ENCODE measurements around the gene LRTM1.

The LRTM1 gene

DNA sequence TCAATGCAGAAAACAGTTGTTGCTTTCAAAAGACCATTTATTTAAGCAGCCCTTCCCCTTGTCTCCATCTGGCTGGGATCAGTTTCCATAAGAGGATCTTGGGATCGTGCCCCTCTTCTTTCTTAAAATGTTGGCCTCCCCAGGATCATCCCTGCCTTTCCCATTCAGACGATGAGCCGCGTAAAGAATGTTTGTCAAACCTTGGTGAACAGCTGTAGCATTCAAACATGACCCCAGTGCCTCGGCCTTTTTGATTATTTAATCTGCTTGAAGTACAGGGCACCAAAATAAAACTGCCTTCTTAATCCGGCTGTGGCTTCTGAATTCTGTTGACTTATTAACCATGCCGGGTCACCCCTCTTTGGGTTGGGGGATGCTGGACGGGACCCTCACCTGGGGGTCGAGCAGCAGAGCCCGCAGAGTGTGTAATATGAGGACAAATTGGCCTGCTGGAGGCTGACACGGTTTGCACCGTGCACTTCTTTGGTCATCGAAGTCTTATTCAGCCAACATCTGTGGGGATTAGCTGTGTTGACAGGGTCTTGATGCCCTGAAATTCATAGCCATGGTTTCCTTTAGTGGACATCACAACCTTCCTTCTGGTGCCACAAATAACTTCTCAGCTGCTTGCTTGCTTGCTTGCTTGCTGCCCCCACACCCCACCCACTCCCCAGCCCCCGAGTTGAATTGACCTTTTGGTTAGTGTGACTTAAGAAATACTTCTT lies at the start of gene LRTM1:
LRTM1 (minus strand) TSS at position 14 of the 725 bp plus-strand sequence. CDS start 148 bp downstream, outside the sequence.
- DNase-seq (ENCODE audit: low read depth) = no peak

DNA sequence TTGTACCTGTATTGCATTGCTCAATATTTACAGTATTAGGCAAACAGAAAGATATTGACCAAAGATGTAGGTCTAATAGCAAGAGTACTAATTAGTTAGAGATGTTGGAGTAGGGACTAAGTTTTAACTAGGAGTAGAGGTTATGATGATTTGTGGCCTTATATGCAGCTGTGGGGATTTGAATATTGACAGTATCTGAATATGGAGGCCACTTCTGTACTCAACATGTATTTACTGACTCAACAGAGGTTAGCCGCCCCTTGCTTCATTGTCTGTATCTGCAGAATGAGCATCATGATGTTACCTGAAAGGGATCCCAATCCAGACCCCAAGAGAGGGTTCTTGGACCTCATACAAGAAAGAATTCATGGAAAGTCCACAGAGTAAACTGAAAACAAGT lies 49.6 kb upstream of the LRTM1 start:
- no peak for DNase-seq (ENCODE audit: low read depth)

DNA sequence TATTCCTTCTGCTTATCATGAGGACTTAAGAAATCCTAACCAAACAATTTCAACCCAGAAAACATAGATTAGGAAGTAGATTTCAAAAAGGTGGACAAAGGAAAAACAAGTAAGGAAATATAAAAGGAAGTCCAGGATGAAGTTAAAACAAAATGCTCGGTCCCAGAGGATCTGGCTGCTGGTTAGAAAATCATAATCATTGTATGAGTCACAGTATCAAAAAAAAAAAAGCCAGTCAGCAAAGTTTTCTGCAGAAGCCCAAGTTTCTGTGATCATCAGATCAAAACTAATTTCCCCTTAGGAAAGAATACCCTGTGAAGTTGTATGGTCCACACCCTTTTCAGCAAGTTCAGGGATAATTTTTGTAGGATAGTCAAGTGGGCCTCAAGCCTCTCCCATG lies 43.0 kb upstream of the LRTM1 start:
- no peak for DNase-seq (ENCODE audit: low read depth)

DNA sequence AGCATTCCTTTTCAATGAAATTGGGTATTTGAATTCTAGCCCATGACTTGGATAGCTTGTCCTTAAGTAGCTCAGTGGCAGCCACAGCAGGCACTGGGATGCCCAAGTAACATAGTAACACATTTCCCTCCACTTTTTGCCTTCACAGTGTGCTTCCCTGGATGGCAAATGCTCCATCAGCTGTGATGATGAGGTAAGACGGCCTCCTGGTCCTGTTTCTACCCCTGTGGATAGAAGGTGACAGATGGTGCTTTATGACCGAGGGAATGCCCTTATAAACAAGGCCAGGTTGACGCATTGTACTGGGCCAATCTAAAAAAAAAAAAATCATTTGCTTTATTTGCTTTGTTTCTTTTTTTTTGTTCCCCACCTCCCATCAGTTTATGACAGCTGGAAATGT lies 41.8 kb upstream of the LRTM1 start:
- DNase-seq (ENCODE audit: low read depth) = no peak

DNA sequence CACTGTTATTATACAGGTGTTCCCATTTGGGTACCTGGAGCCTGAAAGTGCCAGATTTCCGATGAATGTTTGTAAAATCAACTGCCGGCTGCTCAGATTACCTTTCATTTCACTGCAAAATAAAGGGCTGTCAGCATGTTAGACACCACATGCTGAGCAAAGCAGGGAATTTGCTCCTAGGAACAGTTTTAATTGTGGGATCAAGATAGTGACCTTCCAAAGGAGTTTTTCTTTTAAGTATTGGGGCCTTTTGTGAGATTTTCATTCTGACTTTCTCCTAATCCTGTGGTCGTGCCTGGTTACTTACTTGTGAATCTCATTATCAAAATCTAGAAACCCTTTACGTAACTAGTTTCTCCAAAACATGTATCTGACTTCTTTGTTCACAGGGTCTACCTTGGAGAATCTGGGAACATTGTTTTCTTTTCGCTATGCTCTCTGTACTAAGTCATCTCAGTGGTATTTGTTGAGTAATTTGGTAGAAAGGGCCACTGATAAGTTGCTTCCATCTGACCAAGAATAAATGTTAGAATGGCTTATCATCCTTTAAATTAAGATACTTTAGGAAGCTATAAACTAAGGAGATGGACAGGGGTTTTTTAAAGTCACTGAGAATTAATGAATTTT lies 40.8 kb upstream of the LRTM1 start:
- DNase-seq (ENCODE audit: low read depth) = no peak

DNA sequence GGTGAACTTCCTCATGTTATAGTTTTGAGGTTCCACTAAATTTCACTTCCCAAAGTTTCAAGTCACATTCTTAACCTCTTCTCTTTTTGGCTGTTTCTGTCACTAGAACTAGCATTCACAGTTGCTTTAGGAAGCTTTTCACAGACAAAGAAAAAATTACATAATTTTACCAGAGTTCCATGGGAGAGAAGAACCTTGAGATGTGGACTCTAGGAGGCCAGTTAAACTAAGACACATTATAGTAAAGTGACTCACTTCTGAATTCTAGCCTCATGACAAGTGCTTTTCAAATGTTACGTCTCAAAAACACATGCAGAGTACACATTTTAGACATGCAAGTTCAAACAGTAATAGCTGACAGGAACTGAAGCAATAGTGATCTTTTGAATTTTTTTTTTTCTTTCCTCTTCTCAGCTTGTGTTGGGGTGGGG lies 39.9 kb upstream of the LRTM1 start:
- no peak for DNase-seq (ENCODE audit: low read depth)

DNA sequence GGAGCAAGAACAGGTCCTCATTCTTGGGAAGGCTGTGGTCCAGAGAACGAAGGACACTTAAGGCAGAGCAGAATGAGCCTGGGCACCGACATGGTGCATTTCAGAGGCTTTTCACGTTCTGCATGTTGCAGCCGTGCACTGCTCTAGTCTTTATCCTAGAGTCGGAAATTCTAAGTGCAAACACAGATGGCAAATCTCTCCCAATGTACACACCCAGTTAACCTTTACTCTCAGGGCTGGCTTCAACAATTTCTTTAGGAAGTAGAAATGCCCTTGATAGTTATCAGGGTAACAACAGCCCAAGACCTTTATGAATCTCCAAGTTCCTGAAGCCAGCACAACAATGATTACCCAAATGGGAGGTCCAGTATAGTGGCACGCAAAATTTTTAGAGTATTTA lies 39.1 kb upstream of the LRTM1 start:
- no peak for DNase-seq (ENCODE audit: low read depth)

DNA sequence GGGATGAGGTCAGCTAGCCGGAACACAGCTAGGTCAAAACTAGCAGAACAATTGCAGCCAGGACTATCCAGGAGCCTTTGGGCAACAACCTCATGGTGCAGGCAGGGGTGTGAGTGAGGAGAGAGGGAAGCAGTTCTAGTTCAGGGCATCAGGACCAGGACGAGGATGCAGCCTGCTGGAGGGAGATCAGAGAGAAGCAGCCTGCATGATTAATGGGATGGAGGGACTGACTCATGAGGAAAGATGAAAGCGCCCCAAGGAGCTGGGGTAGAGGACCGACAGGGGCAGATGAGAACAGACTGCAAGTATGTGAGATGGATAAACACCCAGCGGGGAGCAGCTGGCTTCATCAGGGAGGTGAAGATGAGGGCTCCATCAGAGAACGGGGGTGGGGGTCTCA lies 37.9 kb upstream of the LRTM1 start:
- no peak for DNase-seq (ENCODE audit: low read depth)

DNA sequence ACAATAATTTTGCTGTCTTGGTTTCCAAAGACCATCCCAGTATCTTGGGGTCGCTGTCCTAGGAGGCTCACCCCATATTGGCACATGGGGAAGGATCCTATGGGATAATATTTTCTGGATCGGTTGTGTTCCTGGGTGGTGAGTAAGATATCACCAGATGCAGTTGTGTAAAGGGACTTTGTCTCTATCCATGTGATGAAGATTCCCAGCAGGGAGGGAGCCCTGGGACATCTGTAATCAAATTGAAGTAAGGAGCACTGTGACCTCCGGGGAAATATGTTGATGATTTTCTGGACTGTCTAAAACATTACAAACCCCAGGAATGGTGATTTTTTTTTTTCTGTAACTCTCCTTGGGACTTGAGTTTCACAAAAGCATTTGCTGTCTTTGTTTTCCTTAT lies 36.2 kb upstream of the LRTM1 start:
- no peak for DNase-seq (ENCODE audit: low read depth)

DNA sequence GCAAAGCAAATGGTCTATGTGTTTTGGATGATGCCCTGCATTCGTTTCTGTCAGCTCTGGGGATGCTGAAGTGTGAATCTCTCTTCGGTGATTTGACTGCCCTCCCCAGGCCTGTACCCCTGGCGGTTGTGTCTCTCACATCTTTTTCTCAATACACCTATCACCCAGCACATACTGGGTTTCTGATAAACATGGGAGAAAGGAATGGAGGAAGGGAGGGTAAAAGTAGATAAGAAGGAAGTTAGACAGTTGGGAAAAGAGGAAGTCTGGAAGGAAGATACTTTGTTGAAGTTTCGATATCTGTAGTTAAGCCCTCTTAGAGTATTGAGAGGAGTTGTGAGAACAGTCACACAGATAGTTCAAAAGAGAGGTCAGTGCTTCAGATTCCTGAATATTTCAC lies 35.8 kb upstream of the LRTM1 start:
- no peak for DNase-seq (ENCODE audit: low read depth)

DNA sequence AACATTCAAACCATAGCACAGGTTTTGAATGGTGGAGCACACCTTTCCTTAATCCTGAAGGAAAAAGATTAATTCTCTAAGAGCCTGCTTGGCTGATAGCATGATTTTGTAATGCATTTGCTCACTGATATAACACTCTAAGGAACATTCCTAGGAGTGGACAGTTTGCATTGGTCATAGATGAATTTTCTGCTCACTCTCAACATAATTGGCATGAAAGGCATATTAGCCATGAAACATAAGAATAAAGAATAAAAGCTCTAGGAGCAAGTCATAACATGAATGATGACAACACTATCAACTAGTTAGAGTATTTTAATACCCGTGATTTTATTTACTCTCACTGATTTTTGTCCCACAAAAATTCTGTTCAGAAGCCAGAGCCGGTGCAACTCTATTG lies 34.3 kb upstream of the LRTM1 start:
- DNase-seq (ENCODE audit: low read depth) = no peak

DNA sequence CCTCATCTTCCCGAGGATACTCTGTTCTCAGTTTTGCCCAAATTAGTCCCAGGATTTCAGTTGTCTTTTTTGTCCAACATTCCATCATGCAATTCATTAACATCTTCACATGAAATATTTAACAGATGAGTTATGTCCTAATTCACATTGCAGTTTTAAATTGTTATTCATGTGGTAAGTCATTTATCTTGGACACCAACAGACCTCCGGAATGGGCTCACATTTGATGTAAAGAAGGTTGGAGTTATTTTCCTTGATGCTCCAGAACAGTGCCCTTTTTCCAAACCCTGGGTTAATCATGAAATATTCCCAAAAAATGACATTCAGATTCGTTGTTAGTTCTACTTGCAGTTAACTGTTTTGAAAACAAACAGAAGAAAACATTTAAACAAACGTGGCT lies 32.8 kb upstream of the LRTM1 start:
- DNase-seq (ENCODE audit: low read depth) = no peak

DNA sequence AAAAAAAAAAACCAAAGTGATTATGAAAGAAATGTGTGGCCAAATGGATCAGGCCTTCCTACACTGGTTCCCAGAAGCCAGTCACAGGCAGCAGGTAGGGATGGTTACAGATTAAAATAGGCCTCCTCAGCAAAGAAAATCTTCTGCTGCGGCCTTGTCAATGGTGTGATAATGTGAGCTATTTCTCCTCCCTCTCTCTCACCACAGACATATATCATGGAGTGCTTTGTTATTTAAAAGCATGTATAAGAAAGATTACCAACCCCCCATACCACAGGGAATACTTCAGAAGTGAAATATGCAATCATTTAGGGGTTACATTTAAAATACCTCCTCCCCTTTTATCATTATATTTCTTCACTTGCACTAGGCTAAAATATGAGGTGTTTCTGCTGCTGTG lies 32.2 kb upstream of the LRTM1 start:
- DNase-seq (ENCODE audit: low read depth) = no peak

DNA sequence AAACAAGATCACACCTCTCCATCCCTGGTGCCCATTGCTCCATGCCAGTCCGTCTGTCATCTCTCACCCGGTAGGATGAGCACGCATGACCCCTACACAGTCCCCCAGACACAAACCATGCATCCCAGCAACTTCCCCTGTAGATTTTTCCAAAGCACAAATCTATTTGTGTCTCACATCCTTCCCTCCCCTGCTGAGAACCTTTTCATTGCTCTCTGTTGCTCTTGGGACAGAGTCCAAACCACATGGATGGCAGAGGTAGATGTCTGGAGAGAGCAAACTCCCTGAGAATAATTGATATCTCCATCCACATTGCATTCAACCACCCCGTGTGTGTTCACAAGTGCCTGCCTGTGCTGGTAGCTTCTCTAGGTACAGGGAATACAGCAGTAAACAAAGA lies 29.9 kb upstream of the LRTM1 start:
- DNase-seq (ENCODE audit: low read depth) = no peak

DNA sequence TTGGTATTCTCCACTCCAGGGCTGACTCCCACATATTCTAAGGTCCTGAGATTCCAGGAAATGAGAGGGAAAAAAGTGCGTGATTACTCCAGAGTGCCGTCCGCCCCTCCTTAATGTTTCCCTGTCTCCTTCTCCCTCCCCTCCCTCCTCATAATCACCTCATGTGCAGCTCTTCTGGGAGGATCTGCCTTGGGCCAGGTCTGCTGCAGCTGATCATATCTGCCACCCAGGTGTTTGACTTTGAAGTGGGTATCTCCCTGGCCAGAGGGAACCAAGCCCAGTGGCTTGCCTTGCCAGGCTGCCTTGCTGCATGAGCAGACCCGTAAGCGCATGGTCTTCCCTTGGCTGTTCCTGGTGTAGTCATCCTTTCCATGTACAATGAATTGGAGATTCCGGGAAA lies 28.1 kb upstream of the LRTM1 start:
- DNase-seq (ENCODE audit: low read depth) = no peak

DNA sequence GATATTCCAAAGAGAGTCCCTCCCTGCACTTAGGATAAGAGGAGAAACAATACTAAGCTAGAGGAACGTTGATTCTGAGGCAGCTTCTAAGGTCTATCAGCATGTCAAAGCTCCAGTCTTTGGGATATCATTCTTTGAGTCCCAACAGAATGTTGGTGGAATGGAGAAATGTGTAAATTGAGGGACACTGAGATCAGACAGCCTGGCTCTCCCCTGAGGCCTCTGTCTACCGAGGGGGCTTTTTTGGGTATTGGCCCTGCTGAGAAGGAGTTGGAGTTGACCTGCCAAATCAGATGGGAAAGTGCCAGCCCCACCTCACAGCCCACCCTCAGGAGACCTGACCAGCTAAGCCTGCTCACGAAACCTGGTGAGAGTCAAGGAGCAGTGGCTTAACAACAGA lies 27.6 kb upstream of the LRTM1 start:
- DNase-seq (ENCODE audit: low read depth) = no peak

DNA sequence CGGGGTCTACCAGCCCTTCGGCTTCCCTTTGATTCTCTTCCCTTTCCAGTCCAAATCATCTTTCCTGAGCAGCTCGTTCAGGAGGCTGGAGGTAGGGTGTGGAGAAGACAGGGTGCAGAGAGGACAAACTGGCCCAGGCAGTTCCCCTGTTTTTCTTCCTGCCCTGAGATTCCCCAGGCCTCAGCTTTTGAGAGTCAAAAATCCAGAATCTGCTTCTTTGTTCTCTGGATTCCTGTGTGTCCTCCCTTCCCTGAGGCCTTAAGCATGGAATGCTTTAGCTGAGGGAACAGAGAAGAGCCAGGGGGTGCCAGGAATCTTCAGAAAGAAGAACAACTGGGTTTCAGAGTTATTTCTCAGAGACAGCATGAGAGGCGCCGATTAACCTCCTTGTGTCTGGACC lies 26.7 kb upstream of the LRTM1 start:
- DNase-seq (ENCODE audit: low read depth) = no peak

DNA sequence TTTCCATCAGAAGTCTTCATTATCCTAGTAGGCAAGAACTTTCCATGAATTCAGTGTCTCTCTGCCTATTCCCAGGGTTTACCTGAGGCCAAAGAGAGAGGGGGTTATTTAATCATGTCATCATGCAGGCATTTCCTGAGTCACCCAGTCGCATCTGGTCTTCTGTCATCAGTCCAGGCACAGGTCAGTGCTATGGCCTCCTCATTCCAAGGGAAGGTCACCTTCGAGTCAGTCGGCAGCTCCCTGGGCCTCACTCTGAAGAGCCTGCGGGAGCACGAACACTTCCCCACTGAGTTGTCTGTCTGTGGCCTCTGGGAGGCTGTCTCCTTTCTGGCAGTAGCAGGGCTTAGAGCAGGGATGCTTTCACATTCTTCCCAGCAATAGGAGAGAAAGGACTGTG lies 26.2 kb upstream of the LRTM1 start:
- no peak for DNase-seq (ENCODE audit: low read depth)

DNA sequence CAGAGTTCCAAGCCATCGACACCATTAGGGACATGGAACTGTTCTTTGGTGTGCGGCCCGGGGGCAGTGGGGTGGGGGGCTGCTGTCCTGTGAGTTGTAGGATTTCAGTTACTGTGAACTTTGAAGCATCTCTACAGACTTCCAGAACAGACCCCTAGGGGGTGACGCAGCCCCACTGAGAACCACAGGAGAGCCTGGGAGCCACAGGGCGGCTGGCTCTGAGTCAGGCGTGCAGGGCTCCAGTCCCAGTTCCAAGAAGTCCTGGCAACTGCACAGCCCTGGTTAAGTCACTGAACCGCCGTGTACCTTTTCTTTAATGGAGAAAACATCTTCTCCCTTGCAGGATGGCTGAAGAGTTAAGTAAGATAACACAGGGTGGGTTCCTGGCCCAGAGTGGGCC lies 23.5 kb upstream of the LRTM1 start:
- no peak for DNase-seq (ENCODE audit: low read depth)

DNA sequence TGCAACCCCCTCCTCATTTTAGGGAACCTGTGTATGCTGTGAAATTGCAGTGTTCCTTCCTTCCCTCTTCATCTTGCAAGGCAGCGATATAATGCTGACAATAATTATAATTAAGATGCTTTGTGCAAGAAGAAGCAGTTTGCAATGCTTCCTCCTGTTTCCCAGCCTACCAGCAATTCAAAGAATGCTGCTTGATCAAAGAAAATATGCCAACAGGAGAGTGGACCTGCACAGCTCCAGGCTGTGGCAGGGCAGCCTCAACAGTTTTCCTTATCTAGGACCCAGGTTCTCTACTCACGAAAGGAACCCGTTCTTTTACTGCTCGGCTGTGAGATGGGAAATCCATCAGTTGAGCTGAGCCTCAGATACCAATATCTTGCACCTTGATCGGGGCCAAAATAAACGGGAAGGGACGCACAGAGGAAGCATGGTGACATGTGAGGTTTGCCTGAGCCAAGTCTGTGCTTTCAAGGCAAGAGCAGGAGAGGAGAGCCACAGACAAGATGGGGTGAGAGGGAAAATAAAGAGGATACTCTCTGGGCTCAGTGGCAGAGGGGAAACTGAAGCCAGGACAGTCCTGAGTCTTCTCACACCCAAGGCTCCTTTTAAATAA lies 22.6 kb upstream of the LRTM1 start:
- no peak for DNase-seq (ENCODE audit: low read depth)

DNA sequence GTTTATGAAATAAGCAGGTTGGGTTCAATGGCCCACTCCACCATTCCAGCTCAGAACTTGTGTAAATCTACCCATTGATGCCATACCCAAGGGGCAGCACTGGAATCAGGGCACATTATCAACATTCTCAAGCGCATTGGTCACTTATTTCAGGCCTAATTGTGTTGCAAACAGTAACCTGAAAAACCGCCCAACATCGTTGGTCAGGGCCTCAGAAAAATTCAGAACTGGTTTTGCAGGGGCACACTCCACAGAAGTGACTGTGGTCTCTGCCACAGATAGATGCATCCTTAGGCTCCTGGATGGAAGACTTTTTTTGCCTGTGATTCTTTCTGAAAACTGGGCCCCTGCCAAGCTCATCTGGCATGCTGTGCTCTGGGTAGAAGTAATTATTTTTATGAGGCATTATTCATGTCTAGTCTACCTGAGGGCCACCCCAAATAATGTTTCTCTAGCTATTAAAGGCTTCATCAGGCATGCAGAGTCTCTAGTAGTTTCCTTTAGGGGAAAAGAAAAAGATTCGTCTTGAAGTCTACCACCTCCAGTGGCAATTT lies 21.7 kb upstream of the LRTM1 start:
- DNase-seq (ENCODE audit: low read depth) = no peak

DNA sequence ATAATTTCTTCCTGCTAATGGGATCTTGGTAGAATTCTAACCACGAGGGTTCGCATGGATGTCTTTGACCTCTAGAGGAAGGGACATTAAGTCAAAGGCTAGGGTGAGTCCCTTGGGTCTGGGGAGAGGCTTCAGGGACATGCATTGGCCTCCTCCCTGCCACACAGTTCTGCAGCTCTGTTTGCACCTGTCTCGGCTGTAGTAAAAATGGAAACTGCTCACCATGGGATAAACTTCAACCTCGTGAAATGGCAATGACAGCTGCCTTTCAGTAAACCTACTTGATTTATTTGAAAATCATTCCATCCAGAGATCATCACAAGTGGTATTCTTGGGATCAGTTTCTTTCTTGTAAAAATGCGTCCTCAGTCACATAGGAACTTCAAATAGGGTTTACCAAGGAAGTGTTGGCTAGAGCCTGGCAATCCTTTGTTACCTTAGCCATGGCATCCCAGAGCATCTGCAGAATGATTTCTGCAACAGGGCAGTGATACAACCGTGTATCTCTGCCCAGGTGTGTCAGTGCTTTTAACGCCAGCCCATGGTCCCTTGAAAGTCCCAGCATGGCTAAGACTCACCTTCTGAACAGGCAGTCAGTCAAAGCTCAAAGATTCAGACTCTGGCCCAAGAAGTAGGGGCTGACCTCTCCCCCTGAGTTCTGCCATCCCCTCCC lies 14.0 kb upstream of the LRTM1 start:
- DNase-seq (ENCODE audit: low read depth) = no peak

DNA sequence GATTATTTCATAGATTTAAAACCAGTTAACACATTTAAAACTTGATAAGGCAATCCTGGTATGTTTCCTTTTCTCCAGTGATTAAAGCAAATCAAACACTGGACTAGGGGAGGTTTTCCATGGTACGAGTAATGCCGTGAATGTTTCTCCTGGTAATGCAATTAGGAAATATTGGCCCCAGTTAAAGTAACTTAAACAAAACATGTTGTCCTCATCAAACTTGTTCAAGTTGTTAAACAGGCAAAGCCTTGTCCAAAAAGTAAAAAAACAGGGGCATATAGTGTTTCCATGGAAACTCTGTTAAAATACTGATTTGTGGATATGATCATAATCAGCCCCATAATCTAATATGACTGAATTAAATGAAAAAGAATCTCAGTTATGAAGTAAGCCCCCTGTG lies 13.1 kb upstream of the LRTM1 start:
- no peak for DNase-seq (ENCODE audit: low read depth)
